Heart left ventricle (tissue), 13 donors: Measurements from ENCODE around the gene EFR3B.

Experiments
- POLR2A ChIP-seq, 2 donors: fragments of 450-650 bp; IDR thresholded peaks; one replicate each; pipeline ENCODE4 v1.6.1; 2017; ENCODE audit warnings: antibody characterized with exemption in 2 of 2, mild to moderate bottlenecking in 2 of 2, moderate library complexity in 2 of 2
- TF ChIP-seq, protein P1 (sequence below), 12 donors: fragments of 200-600 bp; sonication (generic) in 4 of 12; IDR thresholded peaks; one replicate each; pipeline versions ENCODE4 v1.5.0 to v1.8.0; 2018 to 2022; ENCODE audit warnings: antibody characterized with exemption in 12 of 12, mild to moderate bottlenecking in 5 of 12
- donor health status: ischemic (EF 13 %, LVEDD 7.1; RV severe dilation, severe dysfunction).
- donor health status: DM: no; HTN: yes; CAD: no.
- donor health status: DM: no; HTN: no; CAD: no.
- donor health status: ischemic (EF 25% LVEDD 6.9; RV normal size, moderate dysfunction).
- donor health status: ischemic (EF 25% LVEDD 5.7; RV mildly dilated, moderate dysfunction).
- donor health status: ischemic (EF 35%, LVEDD 5.7; RV mildly dilated, moderate dysfunction).
- donor health status: nonischemic (EF 11% LVEDD 7.7; RV severe dilation, severe dysfunction).
- donor health status: DM: yes; HTN: yes; CAD: no.
- donor health status: PGD.
- donor health status: ischemic (EF 29% LVEDD 5.4; RV normal size, mild dysfunction).
- donor health status: nonischemic (EF 23%, LVEDD 6.1; RV moderate dilation, normal function).

DNA sequence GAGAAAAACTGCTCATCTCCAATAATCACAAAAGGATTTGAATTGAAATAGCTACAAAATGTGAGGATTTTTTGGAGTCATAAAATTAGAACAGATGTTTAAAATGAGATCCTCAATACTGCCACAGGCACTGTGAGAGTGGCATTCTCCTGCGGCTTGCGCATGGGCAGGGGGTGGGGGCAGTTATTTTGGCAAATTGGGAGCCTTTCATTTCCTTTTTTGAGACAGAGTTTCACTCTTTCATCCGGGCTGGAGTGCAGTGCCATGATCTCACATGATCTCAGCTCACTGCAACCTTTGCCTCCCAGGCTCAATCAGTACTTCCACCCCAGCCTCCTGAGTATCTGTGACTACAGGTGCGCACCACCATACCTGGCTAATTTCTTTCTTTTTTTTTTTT is 84.1 kb downstream of the EFR3B start:
- TF ChIP-seq, protein P1, sequence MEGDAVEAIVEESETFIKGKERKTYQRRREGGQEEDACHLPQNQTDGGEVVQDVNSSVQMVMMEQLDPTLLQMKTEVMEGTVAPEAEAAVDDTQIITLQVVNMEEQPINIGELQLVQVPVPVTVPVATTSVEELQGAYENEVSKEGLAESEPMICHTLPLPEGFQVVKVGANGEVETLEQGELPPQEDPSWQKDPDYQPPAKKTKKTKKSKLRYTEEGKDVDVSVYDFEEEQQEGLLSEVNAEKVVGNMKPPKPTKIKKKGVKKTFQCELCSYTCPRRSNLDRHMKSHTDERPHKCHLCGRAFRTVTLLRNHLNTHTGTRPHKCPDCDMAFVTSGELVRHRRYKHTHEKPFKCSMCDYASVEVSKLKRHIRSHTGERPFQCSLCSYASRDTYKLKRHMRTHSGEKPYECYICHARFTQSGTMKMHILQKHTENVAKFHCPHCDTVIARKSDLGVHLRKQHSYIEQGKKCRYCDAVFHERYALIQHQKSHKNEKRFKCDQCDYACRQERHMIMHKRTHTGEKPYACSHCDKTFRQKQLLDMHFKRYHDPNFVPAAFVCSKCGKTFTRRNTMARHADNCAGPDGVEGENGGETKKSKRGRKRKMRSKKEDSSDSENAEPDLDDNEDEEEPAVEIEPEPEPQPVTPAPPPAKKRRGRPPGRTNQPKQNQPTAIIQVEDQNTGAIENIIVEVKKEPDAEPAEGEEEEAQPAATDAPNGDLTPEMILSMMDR (IDR thresholded peaks at IDR 0.05), result no peak
- TF ChIP-seq POLR2A (IDR thresholded peaks at IDR 0.05), result no peak
